DMS 273 (cell line): ENCODE data around the gene PAPOLB.

Experiments used
- DNase-seq: peaks from one replicate; lab custom pipeline; 2025; ENCODE audit not compliant: unreplicated experiment; lab: John Stamatoyannopoulos, UW

The PAPOLB gene

DNA sequence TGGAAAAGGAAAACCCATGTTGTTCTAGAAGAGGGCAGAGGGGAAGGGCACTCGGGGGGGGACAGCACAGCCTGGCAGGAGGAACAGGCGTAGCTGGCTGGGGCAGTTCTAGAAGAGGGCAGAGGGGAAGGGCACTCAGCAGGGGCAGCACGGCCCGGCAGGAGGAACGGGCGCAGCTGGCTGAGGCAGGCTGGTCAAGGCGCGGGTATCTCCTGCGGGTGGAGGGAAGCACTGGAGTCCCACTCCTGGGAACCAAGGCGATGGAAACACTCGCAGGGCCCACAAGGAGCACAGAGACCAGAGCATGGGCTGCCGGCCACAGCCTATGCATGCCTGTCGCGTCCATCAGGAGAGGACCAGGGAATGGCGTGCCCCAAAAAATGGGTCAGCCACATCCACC lies 36.7 kb downstream of the PAPOLB start:
- no peak for DNase-seq

- DNase-seq: no peak
Measured at GRCh38 chr7:4824120-4824775, 37.6 kb downstream of the PAPOLB start.

DNA sequence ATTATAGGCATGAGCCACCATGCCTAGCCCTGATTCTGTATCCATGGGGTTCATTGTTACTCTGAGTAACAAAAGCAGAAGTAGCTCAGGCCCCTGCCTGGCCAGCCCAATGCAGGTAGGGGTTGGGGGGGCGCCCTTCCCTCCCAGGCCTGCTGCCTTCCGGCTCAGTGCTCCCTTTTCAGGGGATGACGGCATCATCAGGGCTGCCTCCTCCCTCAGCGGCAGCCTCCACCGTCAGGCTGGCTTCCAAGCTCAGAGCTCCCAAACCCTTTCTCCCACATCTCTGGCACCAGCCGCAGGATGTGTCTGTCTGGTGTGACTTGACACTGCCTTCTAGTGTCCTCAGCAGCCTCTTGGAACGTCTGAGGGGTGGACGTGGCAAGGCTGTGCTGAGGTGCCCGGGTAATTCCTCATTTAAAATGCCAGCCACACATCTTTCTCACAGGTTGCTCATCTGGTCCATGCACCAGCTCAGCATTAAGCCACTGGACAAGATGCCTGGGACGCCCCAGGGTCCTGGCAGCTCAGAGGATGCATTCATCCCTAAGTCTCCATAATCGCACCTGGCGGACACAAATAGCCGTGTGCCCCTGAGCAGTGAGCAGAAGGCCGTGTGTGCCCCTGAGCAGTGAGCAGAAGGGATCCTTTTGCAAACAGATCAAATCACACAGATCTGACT lies 38.2 kb downstream of the PAPOLB start:
- DNase-seq: no peak

DNA sequence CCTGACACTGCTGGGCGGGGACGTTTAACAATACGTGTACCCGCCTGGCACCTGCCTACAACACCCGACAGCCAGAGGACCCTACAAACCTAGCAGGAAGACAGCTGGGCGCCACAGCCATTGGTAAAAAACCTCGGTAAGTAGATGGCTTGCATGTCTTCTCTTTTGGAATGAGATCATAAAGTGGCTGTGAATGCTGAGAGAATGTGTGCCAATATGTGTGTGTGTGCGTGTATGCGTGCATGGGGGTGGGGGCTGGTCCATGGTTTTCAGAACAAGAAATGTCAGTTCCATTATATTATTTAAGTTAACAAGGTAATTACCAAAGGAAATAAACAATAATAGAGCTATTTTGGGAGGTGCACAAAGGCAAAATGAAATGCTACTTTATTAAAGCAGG lies 39.2 kb downstream of the PAPOLB start:
- DNase-seq: no peak

- no peak for DNase-seq
Measured at GRCh38 chr7:4820967-4821471, 40.8 kb downstream of the PAPOLB start.

DNA sequence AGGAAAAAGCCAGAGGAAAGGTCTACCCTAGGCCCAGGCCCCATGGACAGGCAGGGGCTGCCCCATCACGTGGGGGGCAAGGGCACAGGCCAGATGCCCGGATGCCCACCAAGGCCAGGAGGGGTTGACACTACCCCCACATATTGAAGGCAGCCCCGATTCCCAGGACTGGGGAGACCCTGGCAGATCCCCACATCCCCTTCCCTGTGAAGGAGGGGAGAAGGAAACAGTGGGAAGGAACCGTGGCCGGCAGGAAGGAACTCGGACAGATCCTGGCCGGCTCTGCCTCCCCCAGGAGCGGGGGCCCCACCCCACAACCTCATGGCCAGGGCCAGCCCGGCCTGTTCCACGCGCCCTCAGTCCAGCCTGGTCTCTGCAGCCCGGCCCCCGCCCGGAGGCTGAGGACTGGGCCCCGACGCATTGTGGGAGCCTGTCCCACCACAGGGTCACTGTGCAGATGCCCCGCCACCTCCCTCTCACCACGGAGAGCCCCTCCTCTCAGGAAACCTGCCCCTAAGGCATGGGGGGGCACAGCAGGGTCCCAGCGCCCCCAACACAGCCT lies 41.3 kb downstream of the PAPOLB start:
- no peak for DNase-seq

GRCh38 chr7:4819560-4820404 lies 42.0 kb downstream of the PAPOLB start:
- DNase-seq: no peak

DNA sequence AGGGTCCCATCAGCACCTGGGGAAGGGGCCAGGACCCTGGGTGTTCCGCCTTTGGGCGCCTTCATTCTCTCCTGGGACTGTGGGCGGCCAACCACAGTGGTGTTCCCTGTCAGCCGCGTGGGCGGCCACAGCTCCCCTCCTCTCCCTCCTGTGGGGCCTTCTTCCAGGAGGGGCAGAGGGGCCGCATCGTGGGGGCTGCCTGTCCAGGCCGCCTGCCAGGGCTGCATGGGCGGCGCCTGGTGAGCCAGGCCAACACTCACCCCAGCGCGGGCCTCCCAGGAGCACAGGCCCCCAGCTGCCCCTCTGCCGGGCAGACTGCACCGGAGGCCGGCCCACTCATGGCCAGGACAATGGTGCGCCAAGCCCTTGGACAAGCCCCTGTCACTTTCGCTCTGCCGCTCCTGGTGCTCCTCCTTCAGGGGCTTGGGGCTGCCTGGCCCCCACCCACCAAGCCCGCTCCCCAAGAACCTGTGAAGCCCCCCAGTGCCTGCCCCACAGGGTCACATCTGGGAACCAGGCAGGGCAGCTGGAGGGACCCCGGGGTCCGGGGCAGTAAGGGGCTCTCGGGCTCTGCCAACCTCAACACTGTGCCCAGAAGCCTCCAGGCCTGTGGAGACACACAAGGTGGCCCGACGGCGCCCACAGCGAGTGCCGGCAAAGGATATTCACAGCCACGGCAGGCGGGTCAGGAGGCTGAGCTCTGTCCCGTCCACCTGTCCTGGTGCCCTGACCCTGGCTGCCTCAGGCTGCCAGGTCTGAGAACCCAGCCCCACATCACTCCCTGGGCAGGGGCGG lies 43.6 kb downstream of the PAPOLB start:
- no peak for DNase-seq

DNA sequence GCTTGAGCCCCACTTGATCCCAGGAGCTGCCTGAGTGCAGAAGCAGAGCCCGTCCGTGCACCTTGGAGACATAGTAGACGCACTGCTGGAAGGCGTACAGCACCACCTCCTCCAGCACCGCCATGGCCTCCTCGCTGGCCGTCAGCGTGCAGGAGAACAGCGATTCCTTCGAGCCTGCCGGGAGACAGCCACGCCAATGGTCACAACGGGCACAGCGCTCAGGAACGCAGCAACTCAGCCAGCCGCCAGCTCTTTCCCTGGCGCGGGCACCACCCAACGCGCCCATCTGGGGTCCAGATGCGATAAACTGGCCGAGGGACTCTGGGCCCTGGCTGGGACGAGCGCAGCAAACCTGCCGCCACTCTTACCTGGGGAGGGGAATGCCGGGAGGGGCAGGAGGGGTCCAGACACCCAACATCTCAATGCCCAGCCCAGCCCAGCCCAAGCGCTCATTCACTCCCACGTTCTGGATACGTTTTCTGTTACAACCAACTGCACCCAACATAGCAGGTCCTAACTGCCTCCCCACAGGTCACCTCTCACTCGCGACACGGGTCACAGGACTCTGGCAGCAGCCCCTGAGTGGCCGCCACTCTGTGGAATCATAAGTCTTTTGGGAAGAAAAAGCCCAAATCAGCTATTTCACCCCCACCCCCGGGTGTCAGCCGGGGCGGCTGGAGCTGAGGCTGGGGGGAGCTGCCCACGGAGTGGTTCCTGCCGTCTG lies 44.5 kb downstream of the PAPOLB start:
- DNase-seq: no peak

DNA sequence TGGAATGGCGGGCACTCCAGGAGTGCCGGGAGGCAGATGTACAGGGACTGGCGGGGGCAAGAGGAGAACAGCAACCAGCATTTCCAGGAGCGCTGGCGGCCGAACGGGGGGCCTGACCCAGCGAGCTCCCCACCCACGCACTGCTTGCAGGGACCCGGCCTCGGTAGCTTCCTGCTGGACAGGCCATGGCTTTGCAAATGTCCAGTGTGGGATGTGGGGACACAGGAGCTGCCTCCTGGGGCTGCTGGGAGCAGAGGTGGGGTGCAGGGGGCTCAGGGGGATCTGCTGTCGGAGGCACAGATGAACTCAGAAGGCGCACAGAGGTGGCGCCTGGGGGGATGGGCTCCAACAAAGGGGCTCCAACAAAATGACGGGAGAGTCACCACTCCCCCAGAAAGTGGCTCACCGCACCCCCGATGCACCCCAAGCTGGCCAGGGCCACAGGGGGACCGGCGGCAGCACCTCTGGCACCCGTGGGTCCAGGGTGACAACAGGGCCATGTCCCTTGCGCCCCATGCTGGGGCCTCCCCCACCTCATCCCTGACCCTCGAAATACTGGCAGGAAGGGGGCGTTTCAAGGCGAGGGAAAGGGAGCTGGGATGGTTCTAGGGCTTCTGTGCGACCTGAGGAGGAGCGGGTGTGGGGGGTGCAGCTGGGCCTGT lies 45.3 kb downstream of the PAPOLB start:
- DNase-seq: no peak

DNA sequence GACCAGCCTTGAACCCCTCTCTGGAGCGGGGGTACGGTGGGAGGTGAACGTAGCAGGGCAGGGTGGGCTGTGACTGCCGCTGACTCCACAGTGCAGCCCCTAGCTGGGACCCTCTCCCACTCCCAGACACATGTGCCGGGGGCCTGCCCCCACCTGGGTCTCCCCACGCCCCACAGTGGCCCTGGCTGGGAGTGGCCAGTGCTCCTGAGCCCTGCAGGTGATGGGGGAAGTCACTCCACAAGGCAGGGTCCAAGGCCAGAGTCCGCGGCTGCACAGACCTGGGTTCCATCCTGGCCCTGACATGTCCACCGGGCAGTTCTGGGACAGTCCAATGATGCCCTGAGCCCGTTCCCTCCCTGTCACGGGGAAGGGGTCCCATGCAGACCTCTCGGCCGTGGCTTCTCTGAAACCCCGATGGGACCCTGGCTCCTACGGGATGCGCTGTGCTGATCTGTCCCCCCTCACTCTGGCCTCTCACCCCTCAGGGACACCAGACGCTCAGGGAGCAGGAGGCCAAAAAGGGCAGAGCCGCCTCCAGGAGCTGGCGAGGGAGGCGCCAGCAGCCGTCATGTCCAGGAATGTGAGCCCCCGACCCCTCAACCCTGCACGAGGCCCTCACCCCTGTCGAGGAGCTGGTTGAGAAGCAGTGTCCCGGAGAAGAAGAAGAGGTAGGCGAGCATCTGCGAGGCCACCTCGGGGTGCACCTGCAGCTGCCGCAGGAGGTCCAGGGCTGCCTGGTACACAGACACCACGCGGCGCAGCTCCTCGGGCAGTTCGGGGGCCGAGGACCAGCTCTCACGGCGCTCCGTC lies 46.0 kb downstream of the PAPOLB start:
- DNase-seq: no peak

- DNase-seq: no peak
Measured at GRCh38 chr7:4815121-4815520, 46.7 kb downstream of the PAPOLB start.

DNA sequence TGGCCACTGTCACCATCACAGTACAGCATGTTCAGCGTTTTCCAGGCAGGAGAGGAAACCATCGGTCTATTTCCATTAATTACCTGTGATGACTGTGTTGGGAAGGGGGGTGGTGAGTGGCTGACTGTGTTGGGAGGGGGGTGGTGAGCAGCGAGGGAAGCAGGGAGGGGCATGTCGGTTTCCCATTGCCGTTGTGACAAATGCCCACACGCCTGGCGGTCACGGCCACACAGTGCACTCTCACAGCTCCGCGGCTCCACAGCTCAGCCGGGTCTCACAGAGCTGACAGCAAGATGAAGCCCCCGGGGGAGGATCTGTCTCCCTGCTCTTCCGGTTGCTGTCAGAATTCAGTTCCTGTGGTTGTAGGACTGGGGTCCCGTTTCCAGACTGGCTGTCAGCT lies 47.4 kb downstream of the PAPOLB start:
- no peak for DNase-seq

DNA sequence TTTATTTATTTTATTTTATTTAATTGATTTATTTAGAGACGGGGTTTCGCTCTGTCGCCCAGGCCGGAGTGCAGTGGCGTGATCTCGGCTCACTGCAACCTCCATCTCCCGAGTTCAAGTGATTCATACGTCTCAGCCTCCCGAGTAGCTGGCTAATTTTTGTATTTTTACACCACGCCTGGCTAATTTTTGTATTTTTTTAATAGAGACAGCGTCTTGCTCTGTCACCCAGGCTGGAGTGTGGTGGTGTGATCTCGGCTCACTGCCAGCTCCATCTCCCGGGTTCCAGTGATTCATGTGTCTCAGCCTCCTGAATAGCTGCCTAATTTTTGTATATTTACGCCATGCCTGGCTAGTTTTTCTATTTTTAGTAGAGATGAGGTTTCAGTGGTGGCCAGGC lies 52.2 kb downstream of the PAPOLB start:
- DNase-seq: no peak

DNA sequence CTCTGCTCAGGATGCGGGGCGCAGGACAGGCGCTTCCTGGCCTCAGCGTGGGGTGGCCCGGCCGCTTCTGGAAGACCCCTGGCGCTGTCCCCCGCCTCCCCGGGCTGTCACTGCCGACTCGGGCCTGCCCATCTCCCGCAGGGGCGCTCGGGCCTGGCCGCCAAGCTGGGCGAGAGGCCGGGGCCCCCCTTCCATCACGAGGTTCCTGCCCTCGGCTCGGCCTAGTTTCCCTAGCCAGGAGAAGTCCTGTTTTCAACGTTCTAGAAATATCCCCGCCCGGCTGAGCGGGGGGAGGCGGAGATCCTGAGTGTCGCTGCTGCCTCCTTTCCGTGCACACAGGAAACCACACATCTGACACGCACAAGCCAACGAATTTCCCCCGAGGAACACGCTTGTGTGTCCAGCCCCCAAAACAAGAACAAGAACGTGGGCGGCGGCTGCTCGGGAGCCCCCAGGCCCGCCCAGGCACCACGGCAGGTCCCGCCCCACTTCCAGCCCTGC lies 52.7 kb downstream of the PAPOLB start:
- DNase-seq: no peak

DNA sequence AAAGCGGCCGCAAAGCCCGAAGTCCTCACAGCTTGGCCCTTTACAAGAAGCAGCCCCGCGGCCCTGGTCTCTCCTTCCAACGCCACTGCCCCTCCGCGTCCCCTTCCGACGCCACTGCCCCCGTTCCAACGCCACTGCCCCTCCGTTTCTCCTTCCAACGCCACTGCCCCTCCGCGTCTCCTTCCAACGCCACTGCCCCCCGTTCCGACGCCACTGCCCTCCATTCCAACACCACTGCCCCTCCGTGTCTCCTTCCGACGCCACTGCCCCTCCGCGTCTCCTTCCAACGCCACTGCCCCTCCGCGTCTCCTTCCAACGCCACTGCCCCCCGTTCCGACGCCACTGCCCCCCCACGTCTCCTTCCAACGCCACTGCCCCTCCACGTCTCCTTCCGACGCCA lies 53.3 kb downstream of the PAPOLB start:
- no peak for DNase-seq

GRCh38 chr7:4808026-4808425 lies 53.8 kb downstream of the PAPOLB start:
- DNase-seq: no peak
